Neural cell (in vitro differentiated cells): ENCODE data around the gene PPP2R5B. TPM values are rescaled to one million over a fixed set of nuclear protein-coding genes. Genes with fewer than 3 reads are reported as not detected.

Experiments
- H2AFZ ChIP-seq: fragments of 200-600, 300-800 bp; sonication (generic), shearing (Covaris generic); 2 replicates; pipeline ENCODE4 v1.6.0; 2014; ENCODE audit warnings: low read depth, mild to moderate bottlenecking, antibody characterized with exemption, low read length, moderate library complexity
- H3F3A ChIP-seq: fragments of 200-600 bp; shearing (Covaris generic); 2 replicates; pipeline ENCODE4 v1.6.1; 2016; ENCODE audit warnings: mild to moderate bottlenecking, moderate library complexity, mixed read lengths, antibody characterized with exemption, low read length; ENCODE audit not compliant: insufficient read depth, poor library complexity, severe bottlenecking
- H3K27ac ChIP-seq: fragments of 200-600, 300-800 bp; sonication (generic), shearing (Covaris generic); 2 replicates; pipeline ENCODE4 v1.5.1; 2014; ENCODE audit warnings: mild to moderate bottlenecking, low read length, moderate library complexity
- H3K27me3 ChIP-seq: fragments of 300-800, 200-600 bp; sonication (generic), shearing (Covaris generic); 2 replicates; pipeline ENCODE4 v1.6.0; 2014; ENCODE audit warnings: mild to moderate bottlenecking, low read depth, low read length, moderate library complexity; ENCODE audit not compliant: insufficient read depth
- H3K36me3 ChIP-seq: fragments of 300-800, 200-600 bp; sonication (generic), shearing (Covaris generic); 2 replicates; pipeline ENCODE4 v1.5.1; 2014; ENCODE audit warnings: mild to moderate bottlenecking, antibody characterized with exemption, low read length, moderate library complexity; ENCODE audit not compliant: insufficient read depth
- H3K4me2 ChIP-seq: fragments of 300-800, 200-600 bp; sonication (generic), shearing (Covaris generic); 2 replicates; pipeline ENCODE4 v1.6.0; 2014; ENCODE audit warnings: mild to moderate bottlenecking, low read length
- H3K4me3 ChIP-seq: fragments of 300-800, 200-600 bp; sonication (generic), shearing (Covaris generic); 2 replicates; pipeline ENCODE4 v1.5.1; 2014; ENCODE audit warnings: mild to moderate bottlenecking, low read length, moderate library complexity
- H3K79me2 ChIP-seq: fragments of 200-600 bp; shearing (Covaris generic); replicated peaks from 2 replicates; pipeline ENCODE4 v1.6.0; 2014; ENCODE audit warnings: mild to moderate bottlenecking, low read length, moderate library complexity; ENCODE audit not compliant: insufficient read depth
- H3K9ac ChIP-seq: fragments of 300-800, 200-600 bp; sonication (generic), shearing (Covaris generic); 2 replicates; pipeline ENCODE4 v1.6.1; 2016; ENCODE audit warnings: mild to moderate bottlenecking, low read length, mixed read lengths
- H3K9me2 ChIP-seq: fragments of 200-600 bp; shearing (Covaris generic); 2 replicates; pipeline ENCODE4 v1.6.1; 2016; ENCODE audit warnings: mild to moderate bottlenecking, low read length, mixed read lengths; ENCODE audit not compliant: insufficient read depth
- H3K9me3 ChIP-seq: fragments of 200-600, 300-800 bp; sonication (generic), shearing (Covaris generic); 2 replicates; pipeline ENCODE4 v1.6.1; 2016; ENCODE audit warnings: mild to moderate bottlenecking, mixed run types, low read length, moderate library complexity, mixed read lengths
- H4K20me1 ChIP-seq: fragments of 200-600 bp; shearing (Covaris generic); 2 replicates; pipeline ENCODE4 v1.6.1; 2016; ENCODE audit warnings: mild to moderate bottlenecking, mixed run types; ENCODE audit not compliant: insufficient read depth
- EP300 ChIP-seq: fragments of 450-650 bp; conservative IDR thresholded peaks from 2 replicates; pipeline ENCODE4 v1.6.1; 2014; ENCODE audit warnings: antibody characterized with exemption, mild to moderate bottlenecking, moderate library complexity; ENCODE audit not compliant: poor library complexity, severe bottlenecking
- EZH2 ChIP-seq: fragments of 200-600, 300-800 bp; shearing (Covaris generic), sonication (generic); IDR thresholded peaks from 2 replicates; pipeline ENCODE4 v1.6.1; 2014; ENCODE audit warnings: antibody characterized with exemption, low read length, borderline replicate concordance, mild to moderate bottlenecking; ENCODE audit not compliant: insufficient read depth, poor library complexity, severe bottlenecking
- MXI1 ChIP-seq: fragments of 450-650 bp; conservative IDR thresholded peaks from 2 replicates; pipeline ENCODE4 v1.6.1; 2014; ENCODE audit warnings: antibody characterized with exemption, mild to moderate bottlenecking; ENCODE audit not compliant: poor library complexity, severe bottlenecking
- POLR2AphosphoS5 ChIP-seq: IDR thresholded peaks from 2 replicates; pipeline ENCODE4 v1.6.1; 2012
- RAD21 ChIP-seq: fragments of 450-650 bp; conservative IDR thresholded peaks from 2 replicates; pipeline ENCODE4 v1.6.1; 2014; ENCODE audit warnings: antibody characterized with exemption, mild to moderate bottlenecking, moderate library complexity
- REST ChIP-seq: IDR thresholded peaks from 2 replicates; pipeline ENCODE4 v1.6.1; 2012; ENCODE audit warnings: borderline replicate concordance
- SMC3 ChIP-seq: fragments of 450-650 bp; conservative IDR thresholded peaks from 2 replicates; pipeline ENCODE4 v1.6.1; 2014; ENCODE audit warnings: antibody characterized with exemption, mild to moderate bottlenecking, moderate library complexity; ENCODE audit not compliant: poor library complexity
- TAF1 ChIP-seq: IDR thresholded peaks from 2 replicates; pipeline ENCODE4 v1.6.1; 2012; ENCODE audit warnings: low read depth
- polyA plus RNA-seq: library from polyadenylated mRNA; depleted of rRNA; stranded (reverse); fragments of >200 nt; gene quantifications from 2 replicates; pipeline ENCODE4 v1.2.3, GENCODE V29; 2014
- TF ChIP-seq, protein P1 (sequence below): fragments of 450-650 bp; IDR thresholded peaks from 2 replicates; pipeline ENCODE4 v1.5.1; 2014; ENCODE audit warnings: antibody characterized with exemption, mild to moderate bottlenecking, moderate library complexity; ENCODE audit not compliant: poor library complexity, severe bottlenecking

PPP2R5B gene
- polyA plus RNA-seq, 1 donor from 2014 or later, result 76.1 TPM

DNA sequence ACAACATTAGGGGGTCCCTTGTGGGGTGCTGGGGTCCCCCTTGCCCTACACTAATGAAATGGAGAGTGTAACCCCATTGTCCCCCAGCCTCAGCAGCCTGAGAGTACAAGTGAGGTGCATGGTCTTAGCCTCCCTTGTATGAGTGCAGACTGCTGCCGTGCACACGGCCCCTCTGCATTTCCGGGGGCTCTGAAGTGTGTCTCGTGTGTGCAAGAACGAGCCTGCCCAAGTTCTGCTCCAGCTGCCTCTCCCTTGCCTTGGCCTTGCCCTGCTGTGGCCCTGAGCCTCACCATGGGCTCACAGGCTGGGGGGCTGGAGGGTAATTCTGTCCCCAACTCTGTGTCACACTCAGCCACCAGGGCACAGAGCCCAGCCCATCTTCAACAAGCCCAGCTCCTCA lies 40.9 kb upstream of the PPP2R5B start (continued):
- TF ChIP-seq REST (no peak), TAF1 (no peak)

- TF ChIP-seq RAD21 (no peak), POLR2AphosphoS5 (no peak), REST (no peak), TAF1 (no peak), MXI1 (no peak), SMC3 (no peak), EP300 (no peak), EZH2 (no peak)
- TF ChIP-seq, protein P1, sequence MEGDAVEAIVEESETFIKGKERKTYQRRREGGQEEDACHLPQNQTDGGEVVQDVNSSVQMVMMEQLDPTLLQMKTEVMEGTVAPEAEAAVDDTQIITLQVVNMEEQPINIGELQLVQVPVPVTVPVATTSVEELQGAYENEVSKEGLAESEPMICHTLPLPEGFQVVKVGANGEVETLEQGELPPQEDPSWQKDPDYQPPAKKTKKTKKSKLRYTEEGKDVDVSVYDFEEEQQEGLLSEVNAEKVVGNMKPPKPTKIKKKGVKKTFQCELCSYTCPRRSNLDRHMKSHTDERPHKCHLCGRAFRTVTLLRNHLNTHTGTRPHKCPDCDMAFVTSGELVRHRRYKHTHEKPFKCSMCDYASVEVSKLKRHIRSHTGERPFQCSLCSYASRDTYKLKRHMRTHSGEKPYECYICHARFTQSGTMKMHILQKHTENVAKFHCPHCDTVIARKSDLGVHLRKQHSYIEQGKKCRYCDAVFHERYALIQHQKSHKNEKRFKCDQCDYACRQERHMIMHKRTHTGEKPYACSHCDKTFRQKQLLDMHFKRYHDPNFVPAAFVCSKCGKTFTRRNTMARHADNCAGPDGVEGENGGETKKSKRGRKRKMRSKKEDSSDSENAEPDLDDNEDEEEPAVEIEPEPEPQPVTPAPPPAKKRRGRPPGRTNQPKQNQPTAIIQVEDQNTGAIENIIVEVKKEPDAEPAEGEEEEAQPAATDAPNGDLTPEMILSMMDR, result no peak
- Histone ChIP-seq H4K20me1 (no peaks in the 10 kb centered on the region), H3K36me3 (no peaks in the 10 kb centered on the region), H3K9me3 (no peaks in the 10 kb centered on the region), H3K4me3 (no peak overlapping the region), H3K4me2 (no peak overlapping the region), H2AFZ (no peak overlapping the region), H3K27ac (no peak overlapping the region), H3F3A (no peaks in the 10 kb centered on the region), H3K9me2 (no peaks in the 10 kb centered on the region), H3K9ac (no peak overlapping the region), H3K27me3 (no peaks in the 10 kb centered on the region), H3K79me2 (no peaks in the 10 kb centered on the region)
Observed at GRCh38 chr11:64884019-64884418, 40.5 kb upstream of the PPP2R5B start.
